ENCODE results near the gene TOMM34.

The TOMM34 gene

GRCh38 chr20:44973053-44973452 lies 12.9 kb upstream of the TOMM34 start:
- Histone ChIP-seq H3K27ac (ENCODE audit: low read depth, low read length, poor library complexity, severe bottlenecking) (no peak overlapping the region), H3K4me2 (ENCODE audit: low read length) (no peak overlapping the region), H3F3A (ENCODE audit: insufficient read depth, low read length) (peaks cover 11% of the 10 kb centered on the region), H2AFZ (ENCODE audit: low read length) (no peak overlapping the region), H3K4me3 (ENCODE audit: low read depth, low read length, poor library complexity, severe bottlenecking) (no peak overlapping the region), H3K36me3 (ENCODE audit: insufficient read depth, low read length) (peaks cover 56% of the 10 kb centered on the region), H3K9me3 (ENCODE audit: low read length) (no peaks in the 10 kb centered on the region), H3K4me1 (ENCODE audit: insufficient read depth, low read length, severe bottlenecking) (peaks cover 55% of the 10 kb centered on the region), H3K9me2 (ENCODE audit: low read depth, low read length) (no peaks in the 10 kb centered on the region), H4K20me1 (ENCODE audit: insufficient read depth, low read length) (no peaks in the 10 kb centered on the region), H3K9ac (ENCODE audit: low read length) (no peak overlapping the region), H3K27me3 (ENCODE audit: insufficient read depth, low read length) (no peaks in the 10 kb centered on the region), H3K79me2 (ENCODE audit: insufficient read depth, low read length) (peaks cover 44% of the 10 kb centered on the region)
- TF ChIP-seq, protein P1, sequence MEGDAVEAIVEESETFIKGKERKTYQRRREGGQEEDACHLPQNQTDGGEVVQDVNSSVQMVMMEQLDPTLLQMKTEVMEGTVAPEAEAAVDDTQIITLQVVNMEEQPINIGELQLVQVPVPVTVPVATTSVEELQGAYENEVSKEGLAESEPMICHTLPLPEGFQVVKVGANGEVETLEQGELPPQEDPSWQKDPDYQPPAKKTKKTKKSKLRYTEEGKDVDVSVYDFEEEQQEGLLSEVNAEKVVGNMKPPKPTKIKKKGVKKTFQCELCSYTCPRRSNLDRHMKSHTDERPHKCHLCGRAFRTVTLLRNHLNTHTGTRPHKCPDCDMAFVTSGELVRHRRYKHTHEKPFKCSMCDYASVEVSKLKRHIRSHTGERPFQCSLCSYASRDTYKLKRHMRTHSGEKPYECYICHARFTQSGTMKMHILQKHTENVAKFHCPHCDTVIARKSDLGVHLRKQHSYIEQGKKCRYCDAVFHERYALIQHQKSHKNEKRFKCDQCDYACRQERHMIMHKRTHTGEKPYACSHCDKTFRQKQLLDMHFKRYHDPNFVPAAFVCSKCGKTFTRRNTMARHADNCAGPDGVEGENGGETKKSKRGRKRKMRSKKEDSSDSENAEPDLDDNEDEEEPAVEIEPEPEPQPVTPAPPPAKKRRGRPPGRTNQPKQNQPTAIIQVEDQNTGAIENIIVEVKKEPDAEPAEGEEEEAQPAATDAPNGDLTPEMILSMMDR (IDR thresholded peaks at IDR 0.05; ENCODE audit: low read length) = no peak
- no peak for TF ChIP-seq EZH2 (IDR thresholded peaks at IDR 0.05; ENCODE audit: borderline replicate concordance, low read length)

DNA sequence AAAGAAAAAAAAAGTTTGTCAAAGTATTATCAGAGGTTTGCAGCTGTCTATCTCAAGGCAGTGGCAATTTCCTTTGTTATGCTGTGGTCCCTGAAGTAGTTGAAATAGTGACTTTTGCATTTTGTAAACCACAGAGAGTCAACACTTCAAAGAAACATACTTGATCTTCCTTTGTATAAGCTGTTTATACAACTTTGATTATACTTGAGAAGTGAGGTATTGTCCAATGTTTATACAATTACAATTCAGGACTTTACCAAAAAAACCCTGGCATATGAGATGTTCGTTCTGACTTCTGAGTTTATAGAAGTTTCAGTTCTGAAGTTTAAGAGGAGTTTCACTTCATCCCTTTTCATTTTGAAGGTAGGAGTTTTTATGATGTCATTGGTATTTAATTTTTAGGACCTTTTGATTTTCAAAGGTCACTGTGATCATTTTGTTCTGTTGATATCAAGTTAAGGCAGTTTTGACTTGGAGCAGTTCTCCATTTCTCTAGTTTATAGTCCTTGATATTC lies 10.1 kb upstream of the TOMM34 start:
- H3K4me2 ChIP-seq (ENCODE audit: low read length) = peak overlapping the region; percentile 97
- H3K4me3 ChIP-seq (ENCODE audit: low read depth, low read length, poor library complexity, severe bottlenecking) = peak overlapping the region; percentile 98
- H3K9me2 ChIP-seq (ENCODE audit: low read depth, low read length) = no peaks in the 10 kb centered on the region
- no peaks in the 10 kb centered on the region for H3K9me3 ChIP-seq (ENCODE audit: low read length)
- H2AFZ ChIP-seq (ENCODE audit: low read length) = no peak overlapping the region
- H3K4me1 ChIP-seq (ENCODE audit: insufficient read depth, low read length, severe bottlenecking) = peaks cover 54% of the 10 kb centered on the region
- H3K27me3 ChIP-seq (ENCODE audit: insufficient read depth, low read length) = no peaks in the 10 kb centered on the region
- no peaks in the 10 kb centered on the region for H3F3A ChIP-seq (ENCODE audit: insufficient read depth, low read length)
- peaks cover 34% of the 10 kb centered on the region for H3K36me3 ChIP-seq (ENCODE audit: insufficient read depth, low read length)
- TF ChIP-seq, protein P1 (IDR thresholded peaks at IDR 0.05; ENCODE audit: low read length) = no peak
- TF ChIP-seq EZH2 (IDR thresholded peaks at IDR 0.05; ENCODE audit: borderline replicate concordance, low read length) = no peak
- no peaks in the 10 kb centered on the region for H4K20me1 ChIP-seq (ENCODE audit: insufficient read depth, low read length)
- peak overlapping the region; percentile 97 for H3K9ac ChIP-seq (ENCODE audit: low read length)
- H3K79me2 ChIP-seq (ENCODE audit: insufficient read depth, low read length) = peaks cover 60% of the 10 kb centered on the region
- peak overlapping the region; percentile 90 for H3K27ac ChIP-seq (ENCODE audit: low read depth, low read length, poor library complexity, severe bottlenecking)

GRCh38 chr20:44969300-44969894 lies 9.2 kb upstream of the TOMM34 start:
- peaks cover 25% of the 10 kb centered on the region for H3K36me3 ChIP-seq (ENCODE audit: insufficient read depth, low read length)
- no peaks in the 10 kb centered on the region for H4K20me1 ChIP-seq (ENCODE audit: insufficient read depth, low read length)
- no peaks in the 10 kb centered on the region for H3K9me3 ChIP-seq (ENCODE audit: low read length)
- H3K9me2 ChIP-seq (ENCODE audit: low read depth, low read length) = no peaks in the 10 kb centered on the region
- peak overlapping the region; percentile 97 for H3K4me2 ChIP-seq (ENCODE audit: low read length)
- no peaks in the 10 kb centered on the region for H3F3A ChIP-seq (ENCODE audit: insufficient read depth, low read length)
- peak overlapping the region; percentile 98 for H3K4me3 ChIP-seq (ENCODE audit: low read depth, low read length, poor library complexity, severe bottlenecking)
- peak overlapping the region; percentile 97 for H3K9ac ChIP-seq (ENCODE audit: low read length)
- peaks cover 60% of the 10 kb centered on the region for H3K79me2 ChIP-seq (ENCODE audit: insufficient read depth, low read length)
- no peak overlapping the region for H2AFZ ChIP-seq (ENCODE audit: low read length)
- H3K27ac ChIP-seq (ENCODE audit: low read depth, low read length, poor library complexity, severe bottlenecking) = peak overlapping the region; percentile 90
- TF ChIP-seq EZH2 (IDR thresholded peaks at IDR 0.05; ENCODE audit: borderline replicate concordance, low read length) = no peak
- TF ChIP-seq, protein P1 (IDR thresholded peaks at IDR 0.05; ENCODE audit: low read length) = no peak
- no peaks in the 10 kb centered on the region for H3K27me3 ChIP-seq (ENCODE audit: insufficient read depth, low read length)
- peaks cover 63% of the 10 kb centered on the region for H3K4me1 ChIP-seq (ENCODE audit: insufficient read depth, low read length, severe bottlenecking)
